Heart left ventricle (tissue), 13 donors: ENCODE measurements around the gene CMKLR1.

ENCODE experiments used
- POLR2A ChIP-seq, 2 donors: fragments of 450-650 bp; IDR thresholded peaks; one replicate each; pipeline ENCODE4 v1.6.1; 2017; ENCODE audit warnings: antibody characterized with exemption in 2 of 2, mild to moderate bottlenecking in 2 of 2, moderate library complexity in 2 of 2
- TF ChIP-seq, protein P1 (sequence below), 12 donors: fragments of 200-600 bp; sonication (generic) in 4 of 12; IDR thresholded peaks; one replicate each; pipeline versions ENCODE4 v1.5.0 to v1.8.0; 2018 to 2022; ENCODE audit warnings: antibody characterized with exemption in 12 of 12, mild to moderate bottlenecking in 5 of 12
- donor health status: ischemic (EF 13 %, LVEDD 7.1; RV severe dilation, severe dysfunction).
- donor health status: DM: no; HTN: yes; CAD: no.
- donor health status: DM: no; HTN: no; CAD: no.
- donor health status: ischemic (EF 25% LVEDD 6.9; RV normal size, moderate dysfunction).
- donor health status: ischemic (EF 25% LVEDD 5.7; RV mildly dilated, moderate dysfunction).
- donor health status: ischemic (EF 35%, LVEDD 5.7; RV mildly dilated, moderate dysfunction).
- donor health status: nonischemic (EF 11% LVEDD 7.7; RV severe dilation, severe dysfunction).
- donor health status: DM: yes; HTN: yes; CAD: no.
- donor health status: PGD.
- donor health status: ischemic (EF 29% LVEDD 5.4; RV normal size, mild dysfunction).
- donor health status: nonischemic (EF 23%, LVEDD 6.1; RV moderate dilation, normal function).

DNA sequence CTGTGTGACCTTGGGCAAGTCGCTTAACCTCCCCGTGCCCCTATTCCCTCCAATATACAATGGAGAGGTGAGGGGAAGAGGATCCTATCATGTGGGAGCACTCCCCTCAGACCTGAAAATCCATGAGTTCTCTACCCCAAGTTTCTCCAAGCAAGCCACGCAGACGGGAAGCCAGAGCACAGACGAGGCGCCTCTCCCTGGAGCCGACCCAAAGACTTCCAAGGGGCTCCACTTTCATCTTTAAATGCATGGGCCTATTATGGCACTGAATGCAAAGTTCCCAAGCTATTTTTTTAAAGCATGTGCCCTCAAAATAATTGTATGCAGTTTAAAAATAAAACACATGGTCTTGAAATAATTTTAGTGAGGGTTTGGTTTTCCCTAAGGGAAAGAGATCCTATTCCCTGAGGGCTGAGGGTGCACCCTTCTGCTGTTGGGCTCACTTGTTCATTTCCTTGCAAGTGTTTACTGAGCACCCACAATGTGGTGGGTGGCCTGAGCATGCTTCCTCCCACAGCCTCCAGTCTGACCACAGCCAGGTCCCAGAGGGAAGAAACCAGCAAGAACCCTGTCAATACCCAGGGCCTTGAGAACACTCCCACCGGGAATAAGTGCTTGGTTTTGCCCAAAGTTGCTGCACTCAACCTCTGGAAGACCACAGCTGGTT, 14.6 kb downstream of the CMKLR1 start:
- no peak for TF ChIP-seq POLR2A (IDR thresholded peaks at IDR 0.05)
- TF ChIP-seq, protein P1, sequence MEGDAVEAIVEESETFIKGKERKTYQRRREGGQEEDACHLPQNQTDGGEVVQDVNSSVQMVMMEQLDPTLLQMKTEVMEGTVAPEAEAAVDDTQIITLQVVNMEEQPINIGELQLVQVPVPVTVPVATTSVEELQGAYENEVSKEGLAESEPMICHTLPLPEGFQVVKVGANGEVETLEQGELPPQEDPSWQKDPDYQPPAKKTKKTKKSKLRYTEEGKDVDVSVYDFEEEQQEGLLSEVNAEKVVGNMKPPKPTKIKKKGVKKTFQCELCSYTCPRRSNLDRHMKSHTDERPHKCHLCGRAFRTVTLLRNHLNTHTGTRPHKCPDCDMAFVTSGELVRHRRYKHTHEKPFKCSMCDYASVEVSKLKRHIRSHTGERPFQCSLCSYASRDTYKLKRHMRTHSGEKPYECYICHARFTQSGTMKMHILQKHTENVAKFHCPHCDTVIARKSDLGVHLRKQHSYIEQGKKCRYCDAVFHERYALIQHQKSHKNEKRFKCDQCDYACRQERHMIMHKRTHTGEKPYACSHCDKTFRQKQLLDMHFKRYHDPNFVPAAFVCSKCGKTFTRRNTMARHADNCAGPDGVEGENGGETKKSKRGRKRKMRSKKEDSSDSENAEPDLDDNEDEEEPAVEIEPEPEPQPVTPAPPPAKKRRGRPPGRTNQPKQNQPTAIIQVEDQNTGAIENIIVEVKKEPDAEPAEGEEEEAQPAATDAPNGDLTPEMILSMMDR (IDR thresholded peaks at IDR 0.05) = no peak
